Measurements from ENCODE around the gene REG1B.
"Not testable (repeated sequence)": the region's sequence is repeated elsewhere in the genome, so short reads cannot be mapped to it uniquely, and the experiment has no call there.

Gene REG1B

DNA sequence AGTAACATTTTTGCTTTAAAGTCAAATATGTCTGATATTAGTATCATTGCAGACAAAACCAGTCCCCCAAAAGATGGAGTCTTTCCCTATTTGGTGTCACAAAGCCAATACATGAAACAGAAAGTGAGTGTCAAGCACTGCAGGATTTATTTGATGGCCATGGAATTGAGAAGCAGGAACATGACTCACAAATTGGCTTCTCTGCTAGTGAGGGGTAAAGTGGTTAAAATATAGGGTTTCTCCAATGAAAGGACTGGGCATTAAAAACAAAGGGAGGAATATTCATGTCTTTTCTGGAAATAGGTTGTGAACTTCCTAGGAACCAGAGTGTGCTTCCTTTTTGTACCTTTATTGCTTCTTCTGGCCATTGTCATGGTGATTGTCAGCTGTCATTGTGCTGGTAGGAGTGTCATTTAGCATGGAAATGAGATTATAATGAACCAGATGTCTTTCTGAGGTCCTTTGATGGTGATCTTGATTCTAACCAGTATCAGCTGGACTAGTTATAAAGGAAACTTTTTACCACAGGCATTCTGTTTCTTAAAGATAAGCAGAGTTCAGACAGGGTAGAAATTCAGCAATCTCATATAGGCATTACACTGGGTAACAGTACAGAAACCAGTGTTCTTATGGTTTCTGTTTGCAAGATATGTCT is 4.1 kb downstream of the REG1B start:
- DNase-seq = no peak

DNA sequence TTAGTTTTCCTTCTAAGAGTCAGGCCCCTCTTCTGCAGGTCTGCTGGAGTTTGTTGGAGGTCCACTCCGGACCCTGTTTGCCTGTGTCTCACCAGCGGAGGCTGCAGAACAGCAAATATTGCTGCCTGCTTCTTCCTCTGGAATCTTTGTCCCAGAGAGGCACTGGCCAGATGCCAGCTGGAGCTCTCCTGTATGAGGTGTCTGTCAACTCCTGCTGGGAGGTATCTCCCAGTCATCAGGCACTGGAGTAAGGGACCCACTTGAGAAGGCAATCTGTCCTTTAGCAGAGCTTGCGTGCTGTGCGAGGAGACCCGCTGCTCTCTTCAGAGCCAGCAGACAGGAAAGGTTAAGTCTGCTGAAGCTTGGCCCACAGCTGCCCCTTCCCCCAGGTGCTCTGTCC is 4.8 kb downstream of the REG1B start:
- DNase-seq = no peak

DNA sequence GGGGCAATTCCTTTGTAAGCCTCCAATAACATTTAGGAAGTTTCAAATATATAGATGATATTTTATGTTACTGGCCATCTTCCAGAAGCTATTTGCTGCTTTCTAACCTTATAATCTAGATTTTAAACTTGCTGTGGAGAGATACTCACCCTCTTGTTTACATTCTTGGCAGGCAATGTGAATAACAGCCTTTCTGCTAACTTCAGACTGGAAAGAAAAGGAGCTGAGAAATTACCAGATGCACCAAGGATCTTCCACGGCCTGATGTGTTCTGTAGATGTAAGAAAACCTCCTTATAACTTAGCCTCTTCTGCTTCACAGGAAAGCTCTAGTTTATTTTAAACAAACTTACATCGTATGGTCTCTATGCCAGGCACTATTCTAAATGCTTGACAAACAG is 16.7 kb downstream of the REG1B start:
- DNase-seq = no peak

DNA sequence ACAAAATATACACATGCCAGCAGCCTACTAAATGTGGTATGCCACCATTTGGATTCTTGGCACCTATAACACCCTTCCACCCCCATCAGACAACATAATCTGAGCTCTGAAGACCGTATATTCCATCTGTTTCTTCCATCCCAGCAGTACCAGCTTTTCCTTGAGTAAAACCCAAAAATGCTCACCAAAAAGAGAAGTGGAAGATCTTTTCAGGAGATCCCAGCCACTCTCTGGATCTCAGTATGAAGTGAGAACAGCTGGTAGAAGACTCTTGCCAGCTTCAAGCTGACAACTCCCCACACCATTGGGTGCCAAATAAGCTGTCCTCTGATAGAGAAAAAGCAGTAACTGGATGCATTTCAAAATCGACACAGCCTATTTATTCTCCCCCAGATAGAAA is 22.6 kb downstream of the REG1B start:
- no peak for DNase-seq

DNA sequence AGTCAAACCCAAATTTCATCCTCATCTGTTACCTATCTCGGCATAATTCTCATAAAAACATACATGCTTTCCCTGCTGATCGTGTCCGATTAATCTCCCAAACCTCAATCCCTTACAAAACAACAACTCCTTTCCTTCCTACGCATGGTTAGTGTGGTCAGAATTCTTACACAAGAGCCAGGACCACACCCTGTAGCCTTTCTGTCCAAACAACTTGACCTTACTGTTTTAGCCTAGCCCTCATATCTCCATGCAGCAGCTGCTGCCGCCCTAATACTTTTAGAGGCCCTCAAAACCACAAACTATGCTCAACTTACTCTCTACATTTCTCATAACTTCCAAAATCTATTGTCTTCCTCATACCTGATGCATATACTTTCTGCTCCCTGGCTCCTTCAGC is 33.0 kb downstream of the REG1B start:
- not testable (repeated sequence) for DNase-seq

DNA sequence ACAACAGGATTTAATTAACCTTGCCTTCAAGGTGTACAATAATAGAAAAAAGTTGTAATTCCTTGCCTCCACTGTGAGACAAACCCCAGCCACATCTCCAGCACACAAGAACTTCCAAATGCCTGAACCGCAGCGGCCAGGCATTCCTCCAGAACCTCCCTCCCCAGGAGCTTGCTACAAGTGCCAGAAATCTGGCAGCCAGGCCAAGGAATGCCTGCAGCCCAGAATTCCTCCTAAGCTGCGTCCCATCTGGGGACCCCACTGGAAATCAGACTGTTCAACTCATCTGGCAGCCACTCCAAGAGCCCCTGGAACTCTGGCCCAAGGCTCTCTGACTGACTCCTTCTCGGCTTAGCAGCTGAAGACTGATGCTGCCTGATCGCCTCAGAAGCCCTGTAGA is 34.3 kb downstream of the REG1B start:
- DNase-seq = not testable (repeated sequence)

DNA sequence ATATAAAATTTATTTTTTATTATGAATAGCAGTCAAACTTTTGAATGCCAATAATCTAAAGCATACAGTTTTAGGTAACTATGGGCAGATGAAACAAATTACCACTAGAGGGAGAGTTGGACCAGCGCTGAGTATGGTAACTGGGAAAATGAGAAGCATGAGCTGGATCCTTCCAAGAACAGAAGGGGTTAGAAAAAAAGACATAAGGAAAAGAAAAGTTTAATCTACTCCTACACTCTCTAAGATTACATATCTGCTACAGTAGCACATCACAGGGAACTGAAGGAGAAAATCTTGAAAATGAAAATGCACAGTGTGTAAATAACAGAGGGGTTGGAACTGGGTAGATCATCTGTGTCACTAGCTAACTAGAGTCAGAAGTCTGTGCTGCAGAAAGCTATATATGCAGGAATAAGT is 46.8 kb downstream of the REG1B start:
- no peak for DNase-seq

DNA sequence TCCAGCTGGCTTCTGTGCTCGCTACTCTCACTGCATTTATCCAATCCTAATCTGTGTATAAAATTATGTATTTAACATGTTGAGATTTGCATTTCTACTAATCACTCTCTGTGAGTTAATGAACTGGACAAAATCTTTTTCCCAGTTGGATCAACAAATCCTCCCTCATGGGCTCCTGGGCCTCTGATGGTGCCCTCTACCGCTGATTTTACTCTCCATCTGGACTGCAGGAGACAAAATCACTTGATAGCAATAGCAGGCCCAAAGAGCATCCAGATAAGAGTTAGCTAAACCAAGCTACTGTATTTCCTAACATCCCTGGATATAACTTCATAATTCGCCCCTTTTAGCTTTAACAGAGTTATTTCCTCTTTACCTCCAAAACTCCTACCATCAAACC is 47.8 kb downstream of the REG1B start:
- no peak for DNase-seq

Data from CD4-positive, alpha-beta T cell treated with Interleukin-15 for 1 hour (primary cell).